ENCODE results near the gene CASK. TPM values are rescaled to one million over a fixed set of nuclear protein-coding genes. Genes with fewer than 3 reads are reported as not detected.

CASK gene
- polyA plus RNA-seq, 1 donor from 2014 or later, result 58.3 TPM

DNA sequence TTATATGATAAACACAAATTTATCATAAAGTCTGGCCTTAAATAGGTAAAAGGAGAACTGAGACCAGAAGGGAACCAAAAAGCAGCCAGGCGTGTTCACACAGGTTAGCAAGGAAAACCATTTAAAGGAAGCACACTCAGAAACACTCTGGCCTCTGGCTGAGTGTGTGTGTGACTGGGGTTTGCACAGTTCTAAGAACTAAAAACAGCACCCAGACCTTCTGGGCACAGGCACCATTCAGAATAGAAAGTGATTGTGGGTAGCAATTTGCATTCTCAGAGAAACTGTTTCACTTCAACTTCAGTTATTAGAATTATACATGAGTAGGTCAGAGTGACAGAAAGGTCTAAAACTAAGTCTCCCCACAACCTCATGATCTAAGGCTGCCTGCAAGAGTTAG, 189.4 kb downstream of the CASK start:
- TF ChIP-seq EZH2 (IDR thresholded peaks at IDR 0.05; ENCODE audit: borderline replicate concordance, insufficient read depth, low read length, poor library complexity, severe bottlenecking) (no peak), POLR2AphosphoS5 (IDR thresholded peaks at IDR 0.05) (no peak), MXI1 (conservative IDR thresholded peaks at IDR 0.05; ENCODE audit: poor library complexity, severe bottlenecking) (no peak), EP300 (conservative IDR thresholded peaks at IDR 0.05; ENCODE audit: poor library complexity, severe bottlenecking) (no peak), REST (IDR thresholded peaks at IDR 0.05; ENCODE audit: borderline replicate concordance) (no peak), SMC3 (conservative IDR thresholded peaks at IDR 0.05; ENCODE audit: poor library complexity) (no peak), RAD21 (conservative IDR thresholded peaks at IDR 0.05) (no peak), TAF1 (IDR thresholded peaks at IDR 0.05; ENCODE audit: low read depth) (no peak)
- TF ChIP-seq, protein P1, sequence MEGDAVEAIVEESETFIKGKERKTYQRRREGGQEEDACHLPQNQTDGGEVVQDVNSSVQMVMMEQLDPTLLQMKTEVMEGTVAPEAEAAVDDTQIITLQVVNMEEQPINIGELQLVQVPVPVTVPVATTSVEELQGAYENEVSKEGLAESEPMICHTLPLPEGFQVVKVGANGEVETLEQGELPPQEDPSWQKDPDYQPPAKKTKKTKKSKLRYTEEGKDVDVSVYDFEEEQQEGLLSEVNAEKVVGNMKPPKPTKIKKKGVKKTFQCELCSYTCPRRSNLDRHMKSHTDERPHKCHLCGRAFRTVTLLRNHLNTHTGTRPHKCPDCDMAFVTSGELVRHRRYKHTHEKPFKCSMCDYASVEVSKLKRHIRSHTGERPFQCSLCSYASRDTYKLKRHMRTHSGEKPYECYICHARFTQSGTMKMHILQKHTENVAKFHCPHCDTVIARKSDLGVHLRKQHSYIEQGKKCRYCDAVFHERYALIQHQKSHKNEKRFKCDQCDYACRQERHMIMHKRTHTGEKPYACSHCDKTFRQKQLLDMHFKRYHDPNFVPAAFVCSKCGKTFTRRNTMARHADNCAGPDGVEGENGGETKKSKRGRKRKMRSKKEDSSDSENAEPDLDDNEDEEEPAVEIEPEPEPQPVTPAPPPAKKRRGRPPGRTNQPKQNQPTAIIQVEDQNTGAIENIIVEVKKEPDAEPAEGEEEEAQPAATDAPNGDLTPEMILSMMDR (IDR thresholded peaks at IDR 0.05; ENCODE audit: poor library complexity, severe bottlenecking), result no peak
- H2AFZ ChIP-seq (ENCODE audit: low read depth, low read length), result no peak overlapping the region
- no peaks in the 10 kb centered on the region for H3K79me2 ChIP-seq (replicated peaks; ENCODE audit: insufficient read depth, low read length)
- no peaks in the 10 kb centered on the region for H3K27me3 ChIP-seq (ENCODE audit: insufficient read depth, low read depth, low read length)
- no peaks in the 10 kb centered on the region for H3K9me3 ChIP-seq (ENCODE audit: low read length)
- H3K36me3 ChIP-seq (ENCODE audit: insufficient read depth, low read length), result no peaks in the 10 kb centered on the region
- no peak overlapping the region for H3K9ac ChIP-seq (ENCODE audit: low read length)
- no peak overlapping the region for H3K4me2 ChIP-seq (ENCODE audit: low read length)
- no peak overlapping the region for H3K4me3 ChIP-seq (ENCODE audit: low read length)
- H3K27ac ChIP-seq (ENCODE audit: low read length), result no peak overlapping the region
- no peaks in the 10 kb centered on the region for H3F3A ChIP-seq (ENCODE audit: insufficient read depth, low read length, poor library complexity, severe bottlenecking)
- H4K20me1 ChIP-seq (ENCODE audit: insufficient read depth), result no peaks in the 10 kb centered on the region
- no peaks in the 10 kb centered on the region for H3K9me2 ChIP-seq (ENCODE audit: insufficient read depth, low read length)

- TF ChIP-seq TAF1 (IDR thresholded peaks at IDR 0.05; ENCODE audit: low read depth) (no peak), EP300 (conservative IDR thresholded peaks at IDR 0.05; ENCODE audit: poor library complexity, severe bottlenecking) (no peak), RAD21 (conservative IDR thresholded peaks at IDR 0.05) (no peak), SMC3 (conservative IDR thresholded peaks at IDR 0.05; ENCODE audit: poor library complexity) (no peak)
- TF ChIP-seq, protein P1 (IDR thresholded peaks at IDR 0.05; ENCODE audit: poor library complexity, severe bottlenecking), result no peak
- Histone ChIP-seq H3K9me2 (ENCODE audit: insufficient read depth, low read length) (no peaks in the 10 kb centered on the region), H3K27me3 (ENCODE audit: insufficient read depth, low read depth, low read length) (no peaks in the 10 kb centered on the region), H3K4me3 (ENCODE audit: low read length) (no peak overlapping the region), H3K4me2 (ENCODE audit: low read length) (no peak overlapping the region), H3K36me3 (ENCODE audit: insufficient read depth, low read length) (no peaks in the 10 kb centered on the region), H3F3A (ENCODE audit: insufficient read depth, low read length, poor library complexity, severe bottlenecking) (no peaks in the 10 kb centered on the region), H3K9me3 (ENCODE audit: low read length) (no peaks in the 10 kb centered on the region), H3K27ac (ENCODE audit: low read length) (no peak overlapping the region), H3K79me2 (replicated peaks; ENCODE audit: insufficient read depth, low read length) (no peaks in the 10 kb centered on the region), H2AFZ (ENCODE audit: low read depth, low read length) (no peak overlapping the region), H4K20me1 (ENCODE audit: insufficient read depth) (no peaks in the 10 kb centered on the region), H3K9ac (ENCODE audit: low read length) (no peak overlapping the region)
These were observed 191.1 kb downstream of the CASK start for GRCh38 chrX:41732260-41732659.
